Activated CD8-positive, alpha-beta memory T cell treated with anti-CD3 and anti-CD28 coated beads, Interleukin-2, amount 50 U/mL, for 24 hours (primary cell): ENCODE data around the gene MYNN.

Experiments used
- DNase-seq: peaks from one replicate; pipeline ENCODE4 v3.0.0-alpha.2; 2020; ENCODE audit errors: extremely low read depth

Gene MYNN

GRCh38 chr3:169827712-169828111 lies 54.5 kb downstream of the MYNN start:
- no peak for DNase-seq

DNA sequence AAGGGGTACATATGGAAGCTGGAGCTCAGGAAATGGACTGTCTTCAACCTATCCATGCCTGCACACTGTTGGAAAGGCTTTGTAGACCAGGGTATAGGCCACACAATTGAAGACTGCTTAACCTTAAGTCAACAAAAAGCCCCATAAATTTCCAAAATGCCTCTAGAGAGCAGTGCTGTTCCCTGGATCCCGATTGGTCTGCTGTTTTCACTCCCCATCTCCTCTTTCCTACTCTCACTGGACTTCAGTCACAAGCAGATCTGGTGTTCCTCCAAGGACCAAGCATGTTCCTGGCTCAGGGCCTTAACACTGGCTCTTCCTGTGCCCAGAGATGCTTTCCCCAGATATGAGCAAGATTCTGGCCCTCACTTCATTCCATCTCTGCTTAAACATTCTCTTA lies 62.3 kb downstream of the MYNN start:
- DNase-seq: no peak

- no peak for DNase-seq
Observed at GRCh38 chr3:169836078-169836941, 63.1 kb downstream of the MYNN start.

- DNase-seq: no peak
Observed at GRCh38 chr3:169836942-169837275, 63.7 kb downstream of the MYNN start.

- no peak for DNase-seq
Observed at GRCh38 chr3:169838511-169839030, 65.4 kb downstream of the MYNN start.
